HepG2 (cell line): ENCODE results near the gene NEURL3. TPM values are rescaled to one million over a fixed set of nuclear protein-coding genes. Genes with fewer than 3 reads are reported as not detected.

Source experiments
- HDAC1 ChIP-seq: sonication (generic); formaldehyde crosslinking; IDR thresholded peaks from 2 replicates; pipeline ENCODE4 v1.5.1; 2020; ENCODE audit warnings: mild to moderate bottlenecking, missing genetic modification reagents
- IKZF1 ChIP-seq: fragments of 450-650 bp; IDR thresholded peaks from 2 replicates; pipeline ENCODE4 v1.7.1; 2016
- KLF13 ChIP-seq: sonication (generic); formaldehyde crosslinking; IDR thresholded peaks from 2 replicates; pipeline ENCODE4 v1.4.0; 2020; ENCODE audit warnings: mild to moderate bottlenecking, missing genetic modification reagents
- NFE2L1 ChIP-seq: sonication (generic); formaldehyde crosslinking; IDR thresholded peaks from 2 replicates; pipeline ENCODE4 v1.4.0; 2020; ENCODE audit warnings: missing genetic modification reagents, mild to moderate bottlenecking, borderline replicate concordance
- PRMT3 ChIP-seq: sonication (generic); formaldehyde crosslinking; IDR thresholded peaks from 2 replicates; pipeline ENCODE4 v1.8.1; 2022; ENCODE audit warnings: low read depth, mild to moderate bottlenecking, moderate library complexity, missing genetic modification reagents, borderline replicate concordance
- PTBP1 ChIP-seq: fragments of 200-400 bp; formaldehyde crosslinking; IDR thresholded peaks from 2 replicates; pipeline ENCODE4 v1.6.1; 2018; ENCODE audit warnings: low read length, low read depth; ENCODE audit not compliant: poor library complexity, severe bottlenecking
- RAD21 ChIP-seq: fragments of 450-650 bp; formaldehyde crosslinking; IDR thresholded peaks from 2 replicates; pipeline ENCODE4 v1.5.0; 2020; ENCODE audit warnings: mild to moderate bottlenecking
- SMC3 ChIP-seq: IDR thresholded peaks from 2 replicates; pipeline ENCODE4 v1.6.1; 2011; ENCODE audit warnings: low read length, improper control_type of control experiment
- SP2 ChIP-seq: sonication (generic); formaldehyde crosslinking; IDR thresholded peaks from 2 replicates; pipeline ENCODE4 v1.5.1; 2020; ENCODE audit warnings: mild to moderate bottlenecking, missing genetic modification reagents
- TBX2 ChIP-seq: sonication (generic); formaldehyde crosslinking; IDR thresholded peaks from 2 replicates; pipeline ENCODE4 v1.5.0; 2020; ENCODE audit warnings: missing genetic modification reagents, mild to moderate bottlenecking, borderline replicate concordance
- TSC22D2 ChIP-seq: sonication (generic); formaldehyde crosslinking; IDR thresholded peaks from 2 replicates; pipeline ENCODE4 v1.5.1; 2020; ENCODE audit warnings: missing genetic modification reagents, mild to moderate bottlenecking, borderline replicate concordance
- ZNF274 ChIP-seq: sonication (generic); formaldehyde crosslinking; IDR thresholded peaks from 2 replicates; pipeline ENCODE4 v1.5.1; 2020; ENCODE audit warnings: mild to moderate bottlenecking, missing genetic modification reagents
- ZNF431 ChIP-seq: sonication (generic); formaldehyde crosslinking; IDR thresholded peaks from 2 replicates; pipeline ENCODE4 v1.9.0; 2022; ENCODE audit warnings: missing genetic modification reagents, low read depth, mild to moderate bottlenecking, borderline replicate concordance
- ZNF83 ChIP-seq: sonication (generic); formaldehyde crosslinking; IDR thresholded peaks from 2 replicates; pipeline ENCODE4 v1.4.0; 2020; ENCODE audit warnings: missing genetic modification reagents, mild to moderate bottlenecking, borderline replicate concordance
- ZSCAN21 ChIP-seq: sonication (generic); formaldehyde crosslinking; IDR thresholded peaks from 2 replicates; pipeline ENCODE4 v1.8.0; 2022; ENCODE audit warnings: mild to moderate bottlenecking, missing genetic modification reagents, moderate library complexity, borderline replicate concordance
- polyA plus RNA-seq, 8 experiments: library from polyadenylated mRNA; depleted of rRNA in 3 of 8; stranded (reverse) in 7 of 8; unstranded in 1 of 8; fragments of >200 nt; fragmentation: Illumina TruSeq in 4 of 8; extraction: Trizol in 4 of 8; gene quantifications; 2 replicates each; pipeline versions ENCODE4 v1.2.1 to v1.2.3, GENCODE V29; 2011 to 2016; ENCODE audit warnings: low read depth in 4 of 8, missing spikeins in 1 of 8, mixed read lengths in 1 of 8; ENCODE audit not compliant: insufficient read depth in 1 of 8
- total RNA-seq, 5 experiments: library from RNA; depleted of rRNA; stranded (reverse); fragments of >200 nt; fragmentation: Illumina TruSeq; extraction: Trizol; gene quantifications; 2 replicates each; pipeline ENCODE4 v1.2.3, GENCODE V29; 2016; ENCODE audit warnings: low read depth in 1 of 5
- TF ChIP-seq, protein P1 (sequence below): sonication (generic); formaldehyde crosslinking; IDR thresholded peaks from 2 replicates; pipeline ENCODE4 v1.4.0; 2020; ENCODE audit warnings: missing genetic modification reagents, borderline replicate concordance
- TF ChIP-seq, protein P2 (sequence below): sonication (generic); formaldehyde crosslinking; IDR thresholded peaks from one replicate; pipeline ENCODE4 v1.5.1; 2020; ENCODE audit warnings: mild to moderate bottlenecking, missing genetic modification reagents; ENCODE audit errors: not compliant biosample characterization

The NEURL3 gene
- total and polyA plus RNA-seq, 2 of the 13 experiments (the other 11 are each of a cell fraction or from before 2014, with no cell fraction given), result 0.16 to 1.2 TPM

DNA sequence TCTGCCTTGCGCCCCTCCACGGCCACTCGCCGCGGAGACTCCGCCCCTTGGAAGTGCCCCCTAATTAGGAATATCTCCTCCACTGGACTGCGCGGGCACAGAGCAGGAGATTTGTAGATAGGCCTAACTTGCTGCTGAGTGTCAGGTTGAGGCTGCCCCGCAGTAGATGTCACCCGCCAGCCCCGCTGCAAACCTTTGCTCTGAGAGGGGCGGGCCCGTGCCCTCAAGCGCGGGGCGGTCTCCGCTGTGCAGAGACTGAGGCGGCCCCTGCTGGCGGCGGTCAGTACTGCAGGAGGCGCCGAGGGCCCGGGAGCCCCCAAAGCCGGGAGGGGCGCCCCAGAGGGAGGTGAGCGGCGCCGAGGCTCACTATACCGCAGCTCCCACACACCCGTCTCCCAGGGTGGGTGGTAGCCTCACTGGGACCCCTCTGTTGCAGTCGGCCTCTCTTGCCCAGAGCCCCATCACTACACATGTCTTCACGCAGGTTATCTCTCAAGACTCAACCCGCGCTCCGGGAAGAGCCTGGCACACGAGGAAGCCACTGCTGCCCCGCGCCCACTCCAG is 2.9 kb upstream of the NEURL3 start (continued):
- TF ChIP-seq, protein P1, sequence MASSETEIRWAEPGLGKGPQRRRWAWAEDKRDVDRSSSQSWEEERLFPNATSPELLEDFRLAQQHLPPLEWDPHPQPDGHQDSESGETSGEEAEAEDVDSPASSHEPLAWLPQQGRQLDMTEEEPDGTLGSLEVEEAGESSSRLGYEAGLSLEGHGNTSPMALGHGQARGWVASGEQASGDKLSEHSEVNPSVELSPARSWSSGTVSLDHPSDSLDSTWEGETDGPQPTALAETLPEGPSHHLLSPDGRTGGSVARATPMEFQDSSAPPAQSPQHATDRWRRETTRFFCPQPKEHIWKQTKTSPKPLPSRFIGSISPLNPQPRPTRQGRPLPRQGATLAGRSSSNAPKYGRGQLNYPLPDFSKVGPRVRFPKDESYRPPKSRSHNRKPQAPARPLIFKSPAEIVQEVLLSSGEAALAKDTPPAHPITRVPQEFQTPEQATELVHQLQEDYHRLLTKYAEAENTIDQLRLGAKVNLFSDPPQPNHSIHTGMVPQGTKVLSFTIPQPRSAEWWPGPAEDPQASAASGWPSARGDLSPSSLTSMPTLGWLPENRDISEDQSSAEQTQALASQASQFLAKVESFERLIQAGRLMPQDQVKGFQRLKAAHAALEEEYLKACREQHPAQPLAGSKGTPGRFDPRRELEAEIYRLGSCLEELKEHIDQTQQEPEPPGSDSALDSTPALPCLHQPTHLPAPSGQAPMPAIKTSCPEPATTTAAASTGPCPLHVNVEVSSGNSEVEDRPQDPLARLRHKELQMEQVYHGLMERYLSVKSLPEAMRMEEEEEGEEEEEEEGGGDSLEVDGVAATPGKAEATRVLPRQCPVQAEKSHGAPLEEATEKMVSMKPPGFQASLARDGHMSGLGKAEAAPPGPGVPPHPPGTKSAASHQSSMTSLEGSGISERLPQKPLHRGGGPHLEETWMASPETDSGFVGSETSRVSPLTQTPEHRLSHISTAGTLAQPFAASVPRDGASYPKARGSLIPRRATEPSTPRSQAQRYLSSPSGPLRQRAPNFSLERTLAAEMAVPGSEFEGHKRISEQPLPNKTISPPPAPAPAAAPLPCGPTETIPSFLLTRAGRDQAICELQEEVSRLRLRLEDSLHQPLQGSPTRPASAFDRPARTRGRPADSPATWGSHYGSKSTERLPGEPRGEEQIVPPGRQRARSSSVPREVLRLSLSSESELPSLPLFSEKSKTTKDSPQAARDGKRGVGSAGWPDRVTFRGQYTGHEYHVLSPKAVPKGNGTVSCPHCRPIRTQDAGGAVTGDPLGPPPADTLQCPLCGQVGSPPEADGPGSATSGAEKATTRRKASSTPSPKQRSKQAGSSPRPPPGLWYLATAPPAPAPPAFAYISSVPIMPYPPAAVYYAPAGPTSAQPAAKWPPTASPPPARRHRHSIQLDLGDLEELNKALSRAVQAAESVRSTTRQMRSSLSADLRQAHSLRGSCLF (CRISPR knock-in tag), result no peak
- TF ChIP-seq RAD21 (CRISPR knock-in tag) (peak; percentile 95), KLF13 (CRISPR knock-in tag) (no peak), ZNF431 (CRISPR knock-in tag) (0 out of 2 replicates have a peak, but pooled peaks have one; percentile 26), PRMT3 (CRISPR knock-in tag) (no peak), NFE2L1 (CRISPR knock-in tag) (no peak), ZSCAN21 (no peak), IKZF1 (no peak), SMC3 (peak; percentile 35; the same call in 1 of the 2 replicates), SP2 (CRISPR knock-in tag) (no peak), TSC22D2 (CRISPR knock-in tag) (peak; percentile 41; the same call in 1 of the 2 replicates), ZNF83 (CRISPR knock-in tag) (no peak), HDAC1 (peak; percentile 45; the same call in 1 of the 2 replicates), TBX2 (peak; percentile 37; the same call in 1 of the 2 replicates), ZNF274 (CRISPR knock-in tag) (0 out of 2 replicates have a peak, but pooled peaks have one; percentile 34), PTBP1 (no peak)
- TF ChIP-seq, protein P2, sequence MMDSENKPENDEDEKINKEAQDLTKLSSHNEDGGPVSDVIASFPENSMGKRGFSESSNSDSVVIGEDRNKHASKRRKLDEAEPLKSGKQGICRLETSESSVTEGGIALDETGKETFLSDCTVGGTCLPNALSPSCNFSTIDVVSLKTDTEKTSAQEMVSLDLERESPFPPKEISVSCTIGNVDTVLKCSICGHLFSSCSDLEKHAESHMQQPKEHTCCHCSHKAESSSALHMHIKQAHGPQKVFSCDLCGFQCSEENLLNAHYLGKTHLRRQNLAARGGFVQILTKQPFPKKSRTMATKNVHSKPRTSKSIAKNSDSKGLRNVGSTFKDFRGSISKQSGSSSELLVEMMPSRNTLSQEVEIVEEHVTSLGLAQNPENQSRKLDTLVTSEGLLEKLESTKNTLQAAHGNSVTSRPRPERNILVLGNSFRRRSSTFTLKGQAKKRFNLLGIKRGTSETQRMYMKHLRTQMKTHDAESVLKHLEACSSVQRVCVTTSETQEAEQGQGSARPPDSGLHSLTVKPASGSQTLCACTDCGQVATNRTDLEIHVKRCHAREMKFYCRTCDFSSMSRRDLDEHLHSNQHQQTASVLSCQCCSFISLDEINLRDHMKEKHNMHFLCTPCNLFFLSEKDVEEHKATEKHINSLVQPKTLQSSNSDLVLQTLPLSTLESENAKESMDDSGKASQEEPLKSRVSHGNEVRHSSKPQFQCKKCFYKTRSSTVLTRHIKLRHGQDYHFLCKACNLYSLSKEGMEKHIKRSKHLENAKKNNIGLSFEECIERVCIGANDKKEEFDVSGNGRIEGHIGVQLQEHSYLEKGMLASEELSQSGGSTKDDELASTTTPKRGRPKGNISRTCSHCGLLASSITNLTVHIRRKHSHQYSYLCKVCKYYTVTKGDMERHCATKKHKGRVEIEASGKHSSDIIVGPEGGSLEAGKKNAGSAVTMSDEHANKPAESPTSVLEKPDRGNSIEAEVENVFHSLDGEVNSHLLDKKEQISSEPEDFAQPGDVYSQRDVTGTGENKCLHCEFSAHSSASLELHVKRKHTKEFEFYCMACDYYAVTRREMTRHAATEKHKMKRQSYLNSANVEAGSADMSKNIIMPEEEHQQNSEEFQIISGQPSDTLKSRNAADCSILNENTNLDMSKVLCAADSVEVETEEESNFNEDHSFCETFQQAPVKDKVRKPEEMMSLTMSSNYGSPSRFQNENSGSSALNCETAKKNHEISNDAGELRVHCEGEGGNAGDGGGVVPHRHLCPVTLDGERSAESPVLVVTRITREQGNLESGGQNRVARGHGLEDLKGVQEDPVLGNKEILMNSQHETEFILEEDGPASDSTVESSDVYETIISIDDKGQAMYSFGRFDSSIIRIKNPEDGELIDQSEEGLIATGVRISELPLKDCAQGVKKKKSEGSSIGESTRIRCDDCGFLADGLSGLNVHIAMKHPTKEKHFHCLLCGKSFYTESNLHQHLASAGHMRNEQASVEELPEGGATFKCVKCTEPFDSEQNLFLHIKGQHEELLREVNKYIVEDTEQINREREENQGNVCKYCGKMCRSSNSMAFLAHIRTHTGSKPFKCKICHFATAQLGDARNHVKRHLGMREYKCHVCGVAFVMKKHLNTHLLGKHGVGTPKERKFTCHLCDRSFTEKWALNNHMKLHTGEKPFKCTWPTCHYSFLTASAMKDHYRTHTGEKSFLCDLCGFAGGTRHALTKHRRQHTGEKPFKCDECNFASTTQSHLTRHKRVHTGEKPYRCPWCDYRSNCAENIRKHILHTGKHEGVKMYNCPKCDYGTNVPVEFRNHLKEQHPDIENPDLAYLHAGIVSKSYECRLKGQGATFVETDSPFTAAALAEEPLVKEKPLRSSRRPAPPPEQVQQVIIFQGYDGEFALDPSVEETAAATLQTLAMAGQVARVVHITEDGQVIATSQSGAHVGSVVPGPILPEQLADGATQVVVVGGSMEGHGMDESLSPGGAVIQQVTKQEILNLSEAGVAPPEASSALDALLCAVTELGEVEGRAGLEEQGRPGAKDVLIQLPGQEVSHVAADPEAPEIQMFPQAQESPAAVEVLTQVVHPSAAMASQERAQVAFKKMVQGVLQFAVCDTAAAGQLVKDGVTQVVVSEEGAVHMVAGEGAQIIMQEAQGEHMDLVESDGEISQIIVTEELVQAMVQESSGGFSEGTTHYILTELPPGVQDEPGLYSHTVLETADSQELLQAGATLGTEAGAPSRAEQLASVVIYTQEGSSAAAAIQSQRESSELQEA, result peak; percentile 18
